Astrocyte of the cerebellum (primary cell): ENCODE measurements around the gene TAF6L.

Experiments used
- DNase-seq: peaks from one replicate; pipeline ENCODE4 v3.0.0-alpha.2; 2011; ENCODE audit warnings: low read depth
- H3K4me3 ChIP-seq: 2 replicates; pipeline ENCODE4 v1.5.1; 2011; ENCODE audit warnings: mild to moderate bottlenecking, low read depth, low read length, moderate library complexity
- in situ Hi-C: cut with HindIII; loops from 2 replicates; pipeline ENCODE4 v1.10.0; 2017; ENCODE audit warnings: low sequenced_read_pairs
- TF ChIP-seq, protein P1 (sequence below): IDR thresholded peaks from 2 replicates; pipeline ENCODE4 v1.5.1; 2012; ENCODE audit warnings: low read length, low read depth, moderate library complexity, mild to moderate bottlenecking; ENCODE audit errors: missing control alignments

Gene TAF6L

DNA sequence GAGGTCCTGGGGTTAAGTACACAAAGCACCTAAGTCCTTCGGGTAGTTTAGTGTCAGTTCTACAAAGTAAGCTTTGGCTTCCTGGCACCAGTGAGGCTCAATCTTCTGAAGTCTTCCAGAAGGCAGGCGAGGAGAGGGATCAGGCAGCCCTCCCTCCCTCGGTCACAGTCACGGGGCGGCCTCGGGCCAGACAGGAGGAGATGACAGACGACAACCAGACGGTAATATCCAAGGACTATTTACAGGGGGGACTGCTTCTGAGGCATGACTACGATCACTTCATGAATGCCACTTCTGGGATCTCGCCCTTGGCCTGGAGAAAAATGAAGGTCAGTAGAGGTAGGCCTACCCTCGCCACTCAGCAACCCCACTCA lies 21.0 kb downstream of the TAF6L start:
- peak overlapping the region; percentile 90 for H3K4me3 ChIP-seq
- TF ChIP-seq, protein P1, sequence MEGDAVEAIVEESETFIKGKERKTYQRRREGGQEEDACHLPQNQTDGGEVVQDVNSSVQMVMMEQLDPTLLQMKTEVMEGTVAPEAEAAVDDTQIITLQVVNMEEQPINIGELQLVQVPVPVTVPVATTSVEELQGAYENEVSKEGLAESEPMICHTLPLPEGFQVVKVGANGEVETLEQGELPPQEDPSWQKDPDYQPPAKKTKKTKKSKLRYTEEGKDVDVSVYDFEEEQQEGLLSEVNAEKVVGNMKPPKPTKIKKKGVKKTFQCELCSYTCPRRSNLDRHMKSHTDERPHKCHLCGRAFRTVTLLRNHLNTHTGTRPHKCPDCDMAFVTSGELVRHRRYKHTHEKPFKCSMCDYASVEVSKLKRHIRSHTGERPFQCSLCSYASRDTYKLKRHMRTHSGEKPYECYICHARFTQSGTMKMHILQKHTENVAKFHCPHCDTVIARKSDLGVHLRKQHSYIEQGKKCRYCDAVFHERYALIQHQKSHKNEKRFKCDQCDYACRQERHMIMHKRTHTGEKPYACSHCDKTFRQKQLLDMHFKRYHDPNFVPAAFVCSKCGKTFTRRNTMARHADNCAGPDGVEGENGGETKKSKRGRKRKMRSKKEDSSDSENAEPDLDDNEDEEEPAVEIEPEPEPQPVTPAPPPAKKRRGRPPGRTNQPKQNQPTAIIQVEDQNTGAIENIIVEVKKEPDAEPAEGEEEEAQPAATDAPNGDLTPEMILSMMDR = no peak
- DNase-seq = no peak
- in situ Hi-C loops = no loop called here

DNA sequence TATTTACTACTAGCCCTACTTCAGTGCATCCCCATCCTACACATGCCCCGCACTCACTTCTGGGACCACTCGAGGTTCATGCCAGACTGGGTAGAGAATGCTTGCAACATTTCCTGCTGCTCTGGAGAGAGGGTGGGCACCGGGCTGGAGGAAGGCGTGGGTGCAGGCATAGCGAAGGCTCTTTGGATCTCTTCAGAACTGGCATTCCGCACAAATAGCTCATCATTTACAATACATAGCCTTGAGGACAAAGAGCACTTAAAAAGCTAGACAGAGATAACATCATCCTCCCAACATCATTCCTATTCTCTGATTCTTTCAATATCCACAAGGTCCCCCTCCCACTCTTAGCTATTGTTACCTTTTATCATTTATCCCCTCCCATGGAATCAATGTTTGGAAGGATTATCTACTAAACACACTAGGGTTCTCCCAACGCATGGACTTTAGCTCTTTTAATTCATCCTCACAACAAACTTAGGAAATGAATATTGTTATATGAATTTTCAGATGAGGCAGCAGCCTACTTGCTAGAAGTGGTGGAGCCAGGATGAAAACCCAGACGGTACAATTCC lies 23.1 kb downstream of the TAF6L start:
- TF ChIP-seq, protein P1 = no peak
- in situ Hi-C loops = no loop called here
- no peak for DNase-seq
- H3K4me3 ChIP-seq = no peak overlapping the region

DNA sequence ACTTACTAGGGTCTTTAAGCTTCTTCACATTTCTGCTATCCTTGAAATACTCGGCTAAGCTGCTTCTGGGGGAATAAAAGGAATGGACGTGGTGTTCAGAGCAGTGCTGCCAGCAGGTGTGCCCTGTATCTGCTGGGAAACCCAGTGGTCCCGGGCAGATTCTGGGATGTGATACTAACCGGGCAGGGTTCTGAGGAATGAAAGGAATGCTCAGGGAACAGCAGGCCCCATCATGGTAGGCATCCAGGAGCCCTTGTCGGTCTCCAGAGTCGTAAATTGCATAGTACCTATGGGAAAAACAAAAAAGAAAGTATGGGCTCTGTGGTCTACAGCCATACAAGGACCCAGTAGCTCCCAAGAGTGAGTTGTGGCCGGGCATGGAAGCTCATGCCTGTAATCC lies 25.1 kb downstream of the TAF6L start:
- in situ Hi-C loops = no loop called here
- H3K4me3 ChIP-seq = no peak overlapping the region
- no peak for DNase-seq
- TF ChIP-seq, protein P1 = no peak

DNA sequence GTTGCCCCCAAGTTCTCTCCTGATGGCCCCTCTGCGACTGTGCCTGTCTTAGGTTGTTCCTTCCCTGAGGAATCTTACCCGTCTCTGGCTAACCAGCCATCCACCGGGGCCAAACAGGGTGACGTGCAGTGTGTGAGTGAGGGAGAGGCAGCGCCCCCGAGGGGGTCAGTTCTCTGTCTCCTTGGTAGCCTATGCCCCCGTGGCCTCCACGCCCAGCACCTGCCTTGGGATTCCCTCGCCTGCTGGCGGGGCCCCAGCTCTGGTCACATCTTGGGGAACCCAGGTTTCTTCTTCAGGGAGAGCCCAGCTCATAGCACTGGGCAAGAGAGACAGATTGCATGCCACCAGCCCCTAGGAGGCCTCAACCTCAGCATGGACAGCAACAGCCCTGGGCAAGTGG lies 28.3 kb downstream of the TAF6L start:
- no peak for DNase-seq
- H3K4me3 ChIP-seq = no peak overlapping the region
- TF ChIP-seq, protein P1 = no peak
- in situ Hi-C loops = no loop called here

DNA sequence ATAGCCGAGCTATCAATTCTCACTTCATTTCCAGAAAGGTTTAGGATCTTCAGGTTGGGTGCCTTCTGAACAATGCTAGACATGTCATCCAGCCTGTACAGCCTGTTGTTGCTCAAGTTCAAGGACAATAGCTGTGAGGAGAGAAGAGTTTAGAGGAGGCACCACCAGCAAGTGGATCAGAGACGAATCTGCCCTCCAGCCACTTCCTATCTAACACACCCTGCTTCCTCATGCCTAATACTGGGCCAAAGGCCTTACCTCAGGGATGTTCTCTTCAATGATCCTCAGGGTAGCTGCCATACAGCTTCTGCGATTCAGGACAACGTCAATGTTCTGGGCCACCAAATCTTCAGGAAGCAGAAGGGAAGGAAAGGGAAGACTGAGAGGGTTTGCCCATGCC lies 29.9 kb downstream of the TAF6L start:
- DNase-seq = no peak
- in situ Hi-C loops = no loop called here
- TF ChIP-seq, protein P1 = no peak
- H3K4me3 ChIP-seq = no peak overlapping the region

DNA sequence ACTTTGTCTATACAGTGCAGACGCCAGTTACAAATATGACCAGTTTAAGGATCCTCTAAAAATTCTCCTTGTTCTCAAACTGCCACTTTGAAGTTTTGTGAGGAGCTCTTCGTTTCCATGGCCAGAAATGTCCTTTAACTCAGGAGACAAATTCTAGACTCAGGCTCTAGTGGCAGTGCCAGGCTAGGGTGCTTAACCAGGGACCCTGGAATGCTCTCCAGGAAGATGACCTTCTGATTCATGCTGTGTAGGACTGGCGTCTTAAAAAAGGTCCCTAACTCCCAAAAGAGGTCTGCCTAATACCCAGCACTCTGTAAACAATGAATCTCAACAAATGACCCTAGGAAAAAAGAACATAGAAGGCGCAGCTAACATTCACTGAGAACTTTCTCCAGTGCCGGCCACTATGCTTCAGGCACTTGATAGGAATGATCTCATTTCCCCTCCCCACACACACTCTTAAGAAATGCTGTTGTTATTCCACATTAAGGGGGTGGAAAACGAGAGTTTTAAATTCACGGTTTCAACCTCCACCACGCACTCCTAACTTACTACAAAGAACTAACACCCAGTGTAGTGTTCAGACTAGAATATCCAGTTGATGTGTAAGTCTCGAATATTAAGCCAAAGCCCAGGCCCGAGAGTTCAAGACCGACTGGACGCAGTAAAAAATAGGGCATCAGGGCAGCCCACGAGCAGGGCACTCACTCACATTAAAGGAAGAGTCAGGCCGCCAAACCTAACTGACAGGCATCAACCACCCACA lies 33.3 kb downstream of the TAF6L start:
- peak overlapping the region; percentile 64 for H3K4me3 ChIP-seq
- no peak for DNase-seq
- in situ Hi-C loops = no loop called here
- TF ChIP-seq, protein P1 = no peak
